ENCODE data around the gene DUSP15.

The DUSP15 gene

GRCh38 chr20:31875671-31876070 lies 5.3 kb upstream of the DUSP15 start:
- in situ Hi-C loops (cut with MboI; ENCODE audit: low pct_unique_long_range_greater_than_20kb, low sequenced_read_pairs, unreplicated experiment): no loop called here
- no peak for TF ChIP-seq CTCF (IDR thresholded peaks at IDR 0.05; ENCODE audit: extremely low read depth, insufficient read depth, missing control alignments)
- DNase-seq (ENCODE audit: low spot score): no peak

GRCh38 chr20:31872406-31872805 lies 2.1 kb upstream of the DUSP15 start:
- in situ Hi-C loops (cut with MboI; ENCODE audit: low pct_unique_long_range_greater_than_20kb, low sequenced_read_pairs, unreplicated experiment): no loop called here
- TF ChIP-seq CTCF (IDR thresholded peaks at IDR 0.05; ENCODE audit: extremely low read depth, insufficient read depth, missing control alignments): no peak
- no peak for DNase-seq (ENCODE audit: low spot score)

- in situ Hi-C loops (cut with MboI; ENCODE audit: low pct_unique_long_range_greater_than_20kb, low sequenced_read_pairs, unreplicated experiment): no loop called here
- no peak for TF ChIP-seq CTCF (IDR thresholded peaks at IDR 0.05; ENCODE audit: extremely low read depth, insufficient read depth, missing control alignments)
- DNase-seq (ENCODE audit: low spot score): no peak
These were observed 1.3 kb upstream of the DUSP15 start for GRCh38 chr20:31871618-31871954.

GRCh38 chr20:31870726-31871617 lies 645 bp upstream of the DUSP15 start:
- DNase-seq (ENCODE audit: low spot score): peak; percentile 48
- in situ Hi-C loops (cut with MboI; ENCODE audit: low pct_unique_long_range_greater_than_20kb, low sequenced_read_pairs, unreplicated experiment): no loop called here
- TF ChIP-seq CTCF (IDR thresholded peaks at IDR 0.05; ENCODE audit: extremely low read depth, insufficient read depth, missing control alignments): no peak

GRCh38 chr20:31869673-31869941 lies 720 bp downstream of the DUSP15 start:
- no peak for DNase-seq (ENCODE audit: low spot score)
- TF ChIP-seq CTCF (IDR thresholded peaks at IDR 0.05; ENCODE audit: extremely low read depth, insufficient read depth, missing control alignments): no peak
- in situ Hi-C loops (cut with MboI; ENCODE audit: low pct_unique_long_range_greater_than_20kb, low sequenced_read_pairs, unreplicated experiment): no loop called here

GRCh38 chr20:31868853-31869672 lies 1.3 kb downstream of the DUSP15 start:
- DNase-seq (ENCODE audit: low spot score): no peak
- TF ChIP-seq CTCF (IDR thresholded peaks at IDR 0.05; ENCODE audit: extremely low read depth, insufficient read depth, missing control alignments): no peak
- in situ Hi-C loops (cut with MboI; ENCODE audit: low pct_unique_long_range_greater_than_20kb, low sequenced_read_pairs, unreplicated experiment): no loop called here

Measured in GM13977 (cell line).